Tibial artery (tissue), 4 donors: ENCODE data around the gene SUSD1.

Experiments used
- DNase-seq, 2 donors: peaks; one replicate each; pipeline ENCODE4 v3.0.0-alpha.2; 2019
- H3K27ac ChIP-seq, 2 donors: fragments of 200-600 bp; sonication (generic) in 1 of 2; 1 replicate in 1 of 2; 2 replicates in 1 of 2; pipeline ENCODE4 v1.5.1; 2018 to 2019; ENCODE audit warnings: mild to moderate bottlenecking in 1 of 2
- H3K27me3 ChIP-seq, 2 donors: fragments of 200-600 bp; sonication (generic) in 1 of 2; one replicate each; pipeline versions ENCODE4 v1.5.1 to v1.6.0; 2016 to 2019
- H3K36me3 ChIP-seq, 3 donors: fragments of 200-600 bp; sonication (generic) in 2 of 3; one replicate each; pipeline ENCODE4 v1.5.1; 2016 to 2019; ENCODE audit warnings: mild to moderate bottlenecking in 2 of 3
- H3K4me1 ChIP-seq, 4 donors: fragments of 200-600 bp; sonication (generic) in 2 of 4; 1 replicate in 3 of 4; 2 replicates in 1 of 4; pipeline ENCODE4 v1.5.1; 2016 to 2019
- H3K4me3 ChIP-seq, 2 donors: fragments of 200-600 bp; sonication (generic) in 1 of 2; 1 replicate in 1 of 2; 2 replicates in 1 of 2; pipeline ENCODE4 v1.5.1; 2018 to 2019; ENCODE audit warnings: mild to moderate bottlenecking in 2 of 2
- H3K9me3 ChIP-seq, 3 donors: fragments of 200-600 bp; sonication (generic) in 1 of 3; one replicate each; pipeline ENCODE4 v1.5.1; 2016 to 2019
- intact Hi-C: fragments of 100-400 bp; cut with DNase I; formaldehyde crosslinking; loops from one replicate; pipeline ENCODE4 v1.15.0; 2023; ENCODE audit warnings: low total_unique reads
- TF ChIP-seq, protein P1 (sequence below), 2 experiments: fragments of 200-600 bp in 1 of 2; fragments of 450-650 bp in 1 of 2; IDR thresholded peaks; one replicate each; pipeline ENCODE4 v1.5.1; 2017 to 2019; ENCODE audit warnings: antibody characterized with exemption in 2 of 2, mild to moderate bottlenecking in 1 of 2, moderate library complexity in 1 of 2

The SUSD1 gene

DNA sequence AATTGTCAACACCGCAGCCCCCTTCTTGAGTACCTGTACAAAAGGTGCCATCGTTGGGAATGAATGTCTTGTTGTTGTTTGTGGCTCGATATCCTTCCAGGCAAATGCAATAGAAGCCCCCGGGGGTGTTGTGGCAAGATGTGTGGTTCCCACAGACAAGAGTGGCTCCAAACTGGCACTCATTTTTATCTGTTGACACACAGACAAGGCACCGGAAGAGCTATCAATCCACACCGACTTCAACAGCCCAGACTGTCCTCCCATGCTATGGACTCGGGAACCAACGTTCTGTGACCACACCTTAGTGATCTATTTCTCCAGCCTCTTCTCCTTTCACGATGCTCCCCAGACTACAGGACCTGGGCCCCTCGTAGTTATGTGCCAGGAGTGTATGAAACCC lies 25.9 kb downstream of the SUSD1 start:
- Histone ChIP-seq H3K27ac (no peak overlapping the region), H3K36me3 (peaks cover 4 to 19% (median 13%) of the 10 kb centered on the region in 3 donors)
- intact Hi-C loops, result no loop called here

DNA sequence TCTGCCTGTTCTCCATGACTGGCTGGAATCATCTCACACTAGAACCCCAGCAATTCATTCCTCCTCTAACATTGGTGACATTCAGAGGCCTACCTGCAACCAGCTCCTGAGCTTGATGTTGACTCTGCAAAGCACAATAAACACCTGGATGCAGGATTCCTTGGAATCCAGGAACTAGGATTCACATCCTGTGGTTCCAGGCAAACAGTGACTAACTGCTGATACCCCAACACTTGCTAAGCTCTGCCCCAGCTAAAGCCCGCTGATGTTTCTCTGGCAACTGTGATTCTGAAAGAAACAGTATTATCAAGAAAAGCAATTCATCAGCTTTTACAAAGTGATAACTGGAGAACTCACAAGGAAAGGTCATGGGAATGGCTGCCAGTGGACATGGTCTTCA lies 29.2 kb downstream of the SUSD1 start:
- TF ChIP-seq, protein P1, sequence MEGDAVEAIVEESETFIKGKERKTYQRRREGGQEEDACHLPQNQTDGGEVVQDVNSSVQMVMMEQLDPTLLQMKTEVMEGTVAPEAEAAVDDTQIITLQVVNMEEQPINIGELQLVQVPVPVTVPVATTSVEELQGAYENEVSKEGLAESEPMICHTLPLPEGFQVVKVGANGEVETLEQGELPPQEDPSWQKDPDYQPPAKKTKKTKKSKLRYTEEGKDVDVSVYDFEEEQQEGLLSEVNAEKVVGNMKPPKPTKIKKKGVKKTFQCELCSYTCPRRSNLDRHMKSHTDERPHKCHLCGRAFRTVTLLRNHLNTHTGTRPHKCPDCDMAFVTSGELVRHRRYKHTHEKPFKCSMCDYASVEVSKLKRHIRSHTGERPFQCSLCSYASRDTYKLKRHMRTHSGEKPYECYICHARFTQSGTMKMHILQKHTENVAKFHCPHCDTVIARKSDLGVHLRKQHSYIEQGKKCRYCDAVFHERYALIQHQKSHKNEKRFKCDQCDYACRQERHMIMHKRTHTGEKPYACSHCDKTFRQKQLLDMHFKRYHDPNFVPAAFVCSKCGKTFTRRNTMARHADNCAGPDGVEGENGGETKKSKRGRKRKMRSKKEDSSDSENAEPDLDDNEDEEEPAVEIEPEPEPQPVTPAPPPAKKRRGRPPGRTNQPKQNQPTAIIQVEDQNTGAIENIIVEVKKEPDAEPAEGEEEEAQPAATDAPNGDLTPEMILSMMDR (IDR thresholded peaks at IDR 0.05), result no peak
- H3K4me3 ChIP-seq, result no peak overlapping the region

More for the DNA sequence above, 25.9 kb downstream of the SUSD1 start:
- no peak overlapping the region for H3K4me3 ChIP-seq
- H3K27me3 ChIP-seq, result no peaks in the 10 kb centered on the region
- DNase-seq, result no peak
- no peaks in the 10 kb centered on the region for H3K4me1 ChIP-seq
- TF ChIP-seq, protein P1 (IDR thresholded peaks at IDR 0.05), result no peak
- H3K9me3 ChIP-seq, result no peaks in the 10 kb centered on the region

DNA sequence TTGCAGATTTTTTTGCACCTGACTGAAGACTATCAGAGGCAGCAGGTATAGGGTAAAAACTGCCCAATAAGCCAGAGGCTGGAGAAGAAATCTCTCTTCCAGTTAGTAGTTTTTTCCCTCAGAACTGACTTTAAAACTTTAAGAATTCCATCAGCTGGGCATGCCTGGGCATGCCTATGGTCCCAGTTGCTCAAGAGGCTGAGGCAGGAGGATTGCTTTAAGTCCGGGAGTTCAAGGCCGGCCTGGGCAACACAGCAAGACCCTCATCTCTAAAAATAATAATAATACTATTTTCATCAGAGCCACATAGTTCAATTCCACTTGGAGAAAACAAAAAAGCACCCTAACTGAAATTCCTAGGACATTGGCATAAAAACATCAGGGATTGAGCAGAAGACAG lies 30.3 kb downstream of the SUSD1 start:
- Histone ChIP-seq H3K4me3 (no peak overlapping the region), H3K4me1 (no peaks in the 10 kb centered on the region), H3K27me3 (no peaks in the 10 kb centered on the region), H3K27ac (no peak overlapping the region), H3K36me3 (peaks cover 4 to 19% (median 8%) of the 10 kb centered on the region in 3 donors), H3K9me3 (no peaks in the 10 kb centered on the region)
- TF ChIP-seq, protein P1 (IDR thresholded peaks at IDR 0.05), result no peak
- DNase-seq, result no peak
- intact Hi-C loops, result no loop called here

More for the DNA sequence above, 29.2 kb downstream of the SUSD1 start:
- intact Hi-C loops, result no loop called here
- Histone ChIP-seq H3K36me3 (peaks cover 4 to 19% (median 13%) of the 10 kb centered on the region in 3 donors), H3K9me3 (no peaks in the 10 kb centered on the region), H3K27me3 (no peaks in the 10 kb centered on the region), H3K4me1 (no peaks in the 10 kb centered on the region), H3K27ac (no peak overlapping the region)
- no peak for DNase-seq

DNA sequence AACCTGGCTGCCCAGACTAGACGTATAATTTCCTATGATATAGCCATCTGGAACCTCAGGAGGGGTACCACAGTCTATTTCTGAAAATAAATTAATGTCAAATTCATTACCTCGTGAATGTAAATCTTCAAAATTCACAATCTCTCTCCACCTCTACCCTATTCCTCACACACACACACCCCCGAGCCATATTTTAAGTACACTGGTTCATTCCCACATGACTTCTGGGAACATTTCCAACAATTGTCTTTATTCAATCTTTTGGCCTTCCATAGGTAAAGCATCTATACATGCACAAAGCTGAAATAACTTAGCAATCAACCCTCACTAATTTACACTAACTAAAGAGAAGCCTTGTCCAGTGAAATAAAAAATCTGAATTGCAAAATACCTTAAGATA lies 32.7 kb downstream of the SUSD1 start:
- no peak for DNase-seq
- no peak overlapping the region for H3K27ac ChIP-seq
- H3K4me1 ChIP-seq, result no peaks in the 10 kb centered on the region
- no peaks in the 10 kb centered on the region for H3K27me3 ChIP-seq
- H3K4me3 ChIP-seq, result no peak overlapping the region
- TF ChIP-seq, protein P1 (IDR thresholded peaks at IDR 0.05), result no peak
- intact Hi-C loops, result no loop called here
- H3K9me3 ChIP-seq, result no peaks in the 10 kb centered on the region
- H3K36me3 ChIP-seq, result peaks cover 4 to 11% (median 4%) of the 10 kb centered on the region in 3 donors

DNA sequence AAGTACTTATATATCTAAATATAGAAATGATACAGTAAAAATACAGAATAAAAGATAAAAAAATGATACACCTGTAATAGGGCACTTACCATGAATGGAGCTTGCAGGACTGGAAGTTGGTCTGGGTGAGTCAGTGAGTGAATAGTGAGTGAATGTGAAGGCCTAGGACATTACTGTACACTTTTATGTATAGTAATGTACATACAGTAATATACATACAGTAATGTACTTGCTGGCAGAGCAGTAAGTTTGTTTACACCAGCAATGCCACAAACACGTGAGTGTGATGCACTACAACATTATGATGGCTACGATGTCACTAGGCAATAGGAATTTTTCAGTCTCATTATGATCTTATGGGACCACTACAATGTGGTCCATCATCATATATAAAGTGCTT lies 34.2 kb downstream of the SUSD1 start:
- intact Hi-C loops, result no loop called here
- Histone ChIP-seq H3K4me3 (no peak overlapping the region), H3K36me3 (peaks cover 0 to 4% (median 0%) of the 10 kb centered on the region in 3 donors), H3K4me1 (no peaks in the 10 kb centered on the region), H3K27me3 (no peaks in the 10 kb centered on the region), H3K9me3 (no peaks in the 10 kb centered on the region), H3K27ac (no peak overlapping the region)
- DNase-seq, result no peak
- TF ChIP-seq, protein P1 (IDR thresholded peaks at IDR 0.05), result no peak

DNA sequence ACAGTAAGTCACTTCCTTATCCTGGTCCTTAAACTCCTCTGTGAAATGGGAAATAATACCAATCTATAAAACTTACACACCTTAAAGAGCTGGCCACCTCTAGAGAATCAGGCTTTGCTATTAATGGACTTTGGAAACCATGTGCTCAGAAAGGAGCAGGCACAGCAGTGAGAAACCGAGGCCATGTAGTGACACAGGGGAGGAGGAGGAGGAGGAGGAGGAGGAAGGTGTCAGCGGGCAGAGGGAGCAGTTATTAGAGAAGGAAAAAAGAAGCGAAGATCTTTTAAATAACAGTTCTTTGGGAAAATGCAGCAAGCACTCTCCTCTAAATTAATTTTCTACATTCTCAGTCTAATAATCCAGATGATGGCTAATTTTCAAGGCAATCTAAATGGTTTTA lies 38.0 kb downstream of the SUSD1 start:
- DNase-seq, result no peak
- intact Hi-C loops, result no loop called here
- peaks cover 0 to 4% (median 0%) of the 10 kb centered on the region in 3 donors for H3K9me3 ChIP-seq
- TF ChIP-seq, protein P1 (IDR thresholded peaks at IDR 0.05), result no peak
- no peaks in the 10 kb centered on the region for H3K27me3 ChIP-seq
- H3K4me3 ChIP-seq, result no peak overlapping the region
- H3K4me1 ChIP-seq, result no peaks in the 10 kb centered on the region
- no peak overlapping the region for H3K27ac ChIP-seq
- H3K36me3 ChIP-seq, result peaks cover 0 to 14% (median 0%) of the 10 kb centered on the region in 3 donors
